H1 (cell line): ENCODE data around the gene LAMA3. TPM values are rescaled to one million over a fixed set of nuclear protein-coding genes. Genes with fewer than 3 reads are reported as not detected.

Source experiments
- CHD7 ChIP-seq: fragments of 300-600 bp; sonication (generic); IDR thresholded peaks from 2 replicates; pipeline ENCODE4 v1.7.1; 2012; ENCODE audit warnings: low read length, moderate library complexity, mild to moderate bottlenecking, inconsistent platforms; ENCODE audit not compliant: insufficient replicate concordance
- EGR1 ChIP-seq: IDR thresholded peaks from 2 replicates; pipeline ENCODE4 v1.6.1; 2011; ENCODE audit warnings: low read depth, low read length, borderline replicate concordance
- FOSL1 ChIP-seq: IDR thresholded peaks from 2 replicates; pipeline ENCODE4 v1.6.1; 2011; ENCODE audit warnings: mild to moderate bottlenecking, low read depth, low read length, moderate library complexity; ENCODE audit not compliant: insufficient read depth
- HDAC6 ChIP-seq: IDR thresholded peaks from one replicate; pipeline ENCODE4 v1.7.1; 2012; ENCODE audit warnings: low read depth, mild to moderate bottlenecking, inconsistent platforms, low read length, moderate library complexity
- TAF7 ChIP-seq: optimal IDR thresholded peaks from 2 replicates; pipeline ENCODE3; 2011; ENCODE audit warnings: low read depth, mild to moderate bottlenecking, inconsistent platforms, low read length, moderate library complexity, borderline replicate concordance
- polyA plus RNA-seq, 7 experiments: library from polyadenylated mRNA; depleted of rRNA in 3 of 7; stranded (reverse) in 5 of 7; unstranded in 2 of 7; fragments of >200 nt in 5 of 7; fragments of 200-250 nt in 2 of 7; gene quantifications; 1 replicate in 5 of 7; 2 replicates in 1 of 7; 4 replicates in 1 of 7; pipeline versions ENCODE4 v1.2.1 to v1.2.3, GENCODE V29; 2011 to 2013; ENCODE audit warnings: missing spikeins in 2 of 7, mixed read lengths in 2 of 7
- total RNA-seq: library from RNA; stranded (reverse); fragmentation: NEBNext Ultra II Directional; extraction: Animal tissue kit (Norgen Biotek cat#: 25700); gene quantifications from 2 replicates; pipeline ENCODE4 v1.2.1, GENCODE V29; 2021

The LAMA3 gene
- total and polyA plus RNA-seq, 2 of the 8 experiments (the other 6 are each of a cell fraction or from before 2014, with no cell fraction given) = 0.76 to 5.0 TPM

DNA sequence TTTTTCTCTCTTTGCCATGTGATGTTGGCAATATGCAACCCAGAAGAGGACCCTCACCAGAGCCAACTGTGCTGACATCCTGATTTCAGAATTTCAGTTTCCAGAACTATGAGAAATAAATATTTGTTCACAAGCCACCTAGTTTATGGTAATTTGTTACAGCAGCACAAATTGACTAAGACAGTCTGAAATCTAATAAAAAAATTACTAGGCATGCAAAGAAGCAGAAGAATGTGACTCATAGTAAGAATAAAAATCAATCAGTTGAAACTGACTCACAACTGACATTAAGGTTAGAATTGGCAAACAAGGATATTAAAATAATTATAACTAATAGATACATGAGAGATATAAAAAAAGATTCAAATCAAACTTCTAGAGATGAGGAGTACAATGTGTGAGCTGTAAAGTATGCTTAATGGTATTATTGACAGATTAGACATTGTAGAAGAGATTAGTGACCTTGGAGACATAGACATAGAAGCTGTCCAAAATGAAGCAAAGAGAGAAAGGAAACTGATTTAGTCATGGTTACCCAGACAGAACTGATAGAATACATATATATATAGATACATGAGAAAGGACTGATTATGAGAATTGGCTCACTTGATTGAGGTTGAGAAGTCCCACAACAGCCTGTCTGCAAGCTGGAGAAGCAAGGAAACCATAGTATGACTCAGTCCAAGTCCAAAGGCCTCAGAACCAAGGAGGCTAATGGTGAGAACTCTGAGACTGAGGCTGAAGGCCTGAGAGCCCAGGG, 297.5 kb downstream of the LAMA3 start (continued):
- TF ChIP-seq CHD7 (no peak), FOSL1 (no peak), HDAC6 (no peak), EGR1 (no peak), TAF7 (no peak)
